ENCODE measurements around the gene PRKACB. TPM values are rescaled to one million over a fixed set of nuclear protein-coding genes. Genes with fewer than 3 reads are reported as not detected.
"Not testable (repeated sequence)": the region's sequence is repeated elsewhere in the genome, so short reads cannot be mapped to it uniquely, and the experiment has no call there.

The PRKACB gene
- total RNA-seq, 1 donor from 2014 or later = 21.1 TPM

- no peak for DNase-seq (ENCODE audit: low read depth)
Observed at GRCh38 chr1:84265867-84266266, 121.8 kb downstream of the PRKACB start.

GRCh38 chr1:84266748-84267147, 122.7 kb downstream of the PRKACB start:
- no peak for DNase-seq (ENCODE audit: low read depth)

GRCh38 chr1:84267476-84267875, 123.4 kb downstream of the PRKACB start:
- DNase-seq (ENCODE audit: low read depth) = no peak

- no peak for DNase-seq (ENCODE audit: low read depth)
Observed at GRCh38 chr1:84268346-84268745, 124.3 kb downstream of the PRKACB start.

GRCh38 chr1:84269306-84269705, 125.2 kb downstream of the PRKACB start:
- no peak for DNase-seq (ENCODE audit: low read depth)

GRCh38 chr1:84271441-84272151, 127.5 kb downstream of the PRKACB start:
- DNase-seq (ENCODE audit: low read depth) = no peak

- no peak for DNase-seq (ENCODE audit: low read depth)
Observed at GRCh38 chr1:84272401-84272800, 128.3 kb downstream of the PRKACB start.

- no peak for DNase-seq (ENCODE audit: low read depth)
Observed at GRCh38 chr1:84277343-84278059, 133.4 kb downstream of the PRKACB start.

GRCh38 chr1:84278905-84279304, 134.8 kb downstream of the PRKACB start:
- no peak for DNase-seq (ENCODE audit: low read depth)

- no peak for DNase-seq (ENCODE audit: low read depth)
Observed at GRCh38 chr1:84280912-84281311, 136.8 kb downstream of the PRKACB start.

- no peak for DNase-seq (ENCODE audit: low read depth)
Observed at GRCh38 chr1:84282780-84283333, 138.8 kb downstream of the PRKACB start.

- no peak for DNase-seq (ENCODE audit: low read depth)
Observed at GRCh38 chr1:84283381-84283780, 139.3 kb downstream of the PRKACB start.

GRCh38 chr1:84286071-84286470, 142.0 kb downstream of the PRKACB start:
- no peak for DNase-seq (ENCODE audit: low read depth)

- DNase-seq (ENCODE audit: low read depth) = not testable (repeated sequence)
Observed at GRCh38 chr1:84287389-84287788, 143.3 kb downstream of the PRKACB start.

Other genes starting within 250 kb of the PRKACB start
- 35.2 and 41.0 TPM in 2 replicates for gene TTLL7, start 145.1 kb upstream of the PRKACB start, total RNA-seq
- gene SAMD13, start 157.4 kb downstream of the PRKACB start, total RNA-seq = 0.70 and 0.99 TPM in 2 replicates